Omental fat pad (tissue), 4 donors: Measurements from ENCODE around the gene PTPRM. TPM values are rescaled to one million over a fixed set of nuclear protein-coding genes. Genes with fewer than 3 reads are reported as not detected.

ENCODE experiments used
- ATAC-seq: fragments of 150-250 bp; one replicate; pipeline ENCODE4 v1.9.1; 2016; ENCODE audit warnings: mild to moderate bottlenecking, moderate library complexity; ENCODE audit not compliant: low FRiP score
- DNase-seq: peaks from one replicate; pipeline ENCODE4 v3.0.0-alpha.2; 2019; ENCODE audit warnings: low spot score
- total RNA-seq, 4 donors: library from RNA; depleted of rRNA; stranded (reverse); fragments of >200 nt; gene quantifications; one replicate each; pipeline ENCODE4 v1.1.0, GENCODE V29; 2016
- TF ChIP-seq, protein P1 (sequence below), 3 donors: fragments of 450-650 bp; IDR thresholded peaks; one replicate each; pipeline ENCODE4 v1.5.1; 2016 to 2017; ENCODE audit warnings: antibody characterized with exemption in 3 of 3, mild to moderate bottlenecking in 3 of 3, moderate library complexity in 2 of 3

The PTPRM gene
- total RNA-seq, 4 donors from 2014 or later: 64.8 to 238 (median 144) TPM

DNA sequence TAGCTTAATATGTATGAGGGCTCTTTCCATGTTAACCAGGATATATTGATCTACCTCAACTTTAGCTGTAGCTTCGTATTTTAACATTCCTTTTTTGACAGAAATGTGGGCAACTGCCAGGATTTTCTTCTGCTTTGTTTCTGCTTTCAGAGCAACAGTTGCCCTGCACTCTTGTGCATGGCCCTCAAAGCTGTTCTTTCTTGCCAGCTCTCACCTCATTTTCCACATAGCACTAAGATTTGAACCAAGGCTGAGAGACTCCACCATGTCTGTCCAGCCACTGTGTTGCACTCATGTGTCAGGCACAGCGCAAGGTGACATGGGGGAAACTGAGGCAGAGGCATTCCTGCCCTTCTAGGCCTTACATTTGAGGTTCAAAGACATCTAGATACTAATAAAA lies 619.3 kb downstream of the PTPRM start:
- ATAC-seq (no peak), DNase-seq (no peak)
- TF ChIP-seq, protein P1, sequence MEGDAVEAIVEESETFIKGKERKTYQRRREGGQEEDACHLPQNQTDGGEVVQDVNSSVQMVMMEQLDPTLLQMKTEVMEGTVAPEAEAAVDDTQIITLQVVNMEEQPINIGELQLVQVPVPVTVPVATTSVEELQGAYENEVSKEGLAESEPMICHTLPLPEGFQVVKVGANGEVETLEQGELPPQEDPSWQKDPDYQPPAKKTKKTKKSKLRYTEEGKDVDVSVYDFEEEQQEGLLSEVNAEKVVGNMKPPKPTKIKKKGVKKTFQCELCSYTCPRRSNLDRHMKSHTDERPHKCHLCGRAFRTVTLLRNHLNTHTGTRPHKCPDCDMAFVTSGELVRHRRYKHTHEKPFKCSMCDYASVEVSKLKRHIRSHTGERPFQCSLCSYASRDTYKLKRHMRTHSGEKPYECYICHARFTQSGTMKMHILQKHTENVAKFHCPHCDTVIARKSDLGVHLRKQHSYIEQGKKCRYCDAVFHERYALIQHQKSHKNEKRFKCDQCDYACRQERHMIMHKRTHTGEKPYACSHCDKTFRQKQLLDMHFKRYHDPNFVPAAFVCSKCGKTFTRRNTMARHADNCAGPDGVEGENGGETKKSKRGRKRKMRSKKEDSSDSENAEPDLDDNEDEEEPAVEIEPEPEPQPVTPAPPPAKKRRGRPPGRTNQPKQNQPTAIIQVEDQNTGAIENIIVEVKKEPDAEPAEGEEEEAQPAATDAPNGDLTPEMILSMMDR (IDR thresholded peaks at IDR 0.05): no peak

- DNase-seq (no peak), ATAC-seq (no peak)
- TF ChIP-seq, protein P1 (IDR thresholded peaks at IDR 0.05): no peak
Measured at GRCh38 chr18:8188184-8188583, 621.1 kb downstream of the PTPRM start.

- TF ChIP-seq, protein P1 (IDR thresholded peaks at IDR 0.05): no peak
- ATAC-seq (no peak), DNase-seq (no peak)
Measured at GRCh38 chr18:8190980-8191379, 623.9 kb downstream of the PTPRM start.

DNA sequence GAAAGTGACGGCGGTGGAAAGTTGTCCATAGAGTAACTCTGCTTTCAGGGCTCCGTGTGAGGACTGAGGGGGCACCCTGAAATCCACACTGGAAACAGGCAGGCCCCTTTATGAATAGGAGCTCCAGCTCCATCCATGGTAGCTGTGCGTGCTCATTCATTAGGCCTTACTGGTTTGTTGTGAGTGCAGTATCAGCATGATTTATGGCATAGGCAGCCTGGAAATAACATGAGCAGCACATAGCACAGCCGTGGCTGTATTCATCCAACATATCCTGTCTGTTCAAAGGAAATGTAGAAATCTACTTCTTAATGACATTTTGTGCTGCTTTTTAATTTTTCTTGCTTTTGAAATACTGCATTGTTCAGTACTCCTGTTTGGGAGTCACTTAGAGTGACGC lies 627.3 kb downstream of the PTPRM start:
- DNase-seq: no peak
- no peak for ATAC-seq
- TF ChIP-seq, protein P1 (IDR thresholded peaks at IDR 0.05): no peak

DNA sequence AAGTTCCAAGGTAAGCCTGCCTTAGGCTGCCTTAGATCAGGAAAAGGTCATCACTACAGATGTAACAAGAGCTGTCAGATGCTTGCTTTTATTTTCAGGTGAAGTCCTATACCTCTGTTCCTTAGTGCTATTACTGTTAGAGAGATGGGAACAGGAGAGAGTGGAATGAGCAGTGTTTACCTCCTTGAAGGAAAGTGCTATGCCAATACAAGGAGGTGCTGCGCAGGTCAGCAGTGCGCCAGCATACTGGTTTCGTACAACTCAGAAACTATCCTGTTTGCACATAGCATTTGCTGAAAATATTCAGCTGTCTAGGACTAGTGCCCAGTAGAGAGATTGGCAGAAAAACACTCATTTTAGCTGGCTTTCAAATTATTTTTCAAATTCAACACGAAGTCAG lies 629.1 kb downstream of the PTPRM start:
- no peak for ATAC-seq

DNA sequence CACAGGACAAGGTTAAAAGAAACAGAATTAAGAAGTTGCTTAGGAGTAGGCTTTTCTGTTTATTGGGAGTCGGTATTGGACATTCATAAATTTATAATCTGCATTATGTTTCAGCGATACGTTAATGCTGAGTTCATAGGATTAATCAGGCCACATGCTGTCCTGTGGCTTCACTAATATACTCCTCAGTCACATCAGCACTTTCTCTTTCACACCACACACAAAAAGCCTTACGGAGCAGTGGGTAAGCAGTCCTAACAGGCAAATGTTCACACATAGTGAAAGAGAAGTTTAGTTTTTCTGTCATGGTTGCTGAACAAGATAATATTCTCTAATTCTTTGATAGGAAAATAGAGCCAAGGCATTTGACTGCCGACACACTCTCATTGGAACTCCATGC lies 630.4 kb downstream of the PTPRM start:
- TF ChIP-seq, protein P1 (IDR thresholded peaks at IDR 0.05): no peak
- DNase-seq (no peak), ATAC-seq (no peak)

More for the DNA sequence above, 629.1 kb downstream of the PTPRM start:
- no peak for DNase-seq
- TF ChIP-seq, protein P1 (IDR thresholded peaks at IDR 0.05): no peak

GRCh38 chr18:8207996-8208395 lies 640.9 kb downstream of the PTPRM start:
- DNase-seq: no peak

More at GRCh38 chr18:8207996-8208395, 640.9 kb downstream of the PTPRM start:
- TF ChIP-seq, protein P1 (IDR thresholded peaks at IDR 0.05): no peak
- no peak for ATAC-seq
